GM12865 (cell line): ENCODE measurements around the gene EMILIN3.

Experiments
- DNase-seq: peaks from one replicate; pipeline ENCODE4 v3.0.0; 2010; ENCODE audit warnings: low read depth
- H3K4me3 ChIP-seq: 2 replicates; pipeline ENCODE4 v1.5.1; 2011; ENCODE audit warnings: mild to moderate bottlenecking, low read depth, low read length, control low read depth
- TF ChIP-seq, protein P1 (sequence below): IDR thresholded peaks from 2 replicates; pipeline ENCODE4 v1.5.1; 2011; ENCODE audit warnings: low read length, control low read depth, low read depth, inconsistent platforms; ENCODE audit not compliant: insufficient read depth; ENCODE audit errors: missing control alignments

Gene EMILIN3

GRCh38 chr20:41371371-41371770, 4.8 kb upstream of the EMILIN3 start:
- TF ChIP-seq, protein P1, sequence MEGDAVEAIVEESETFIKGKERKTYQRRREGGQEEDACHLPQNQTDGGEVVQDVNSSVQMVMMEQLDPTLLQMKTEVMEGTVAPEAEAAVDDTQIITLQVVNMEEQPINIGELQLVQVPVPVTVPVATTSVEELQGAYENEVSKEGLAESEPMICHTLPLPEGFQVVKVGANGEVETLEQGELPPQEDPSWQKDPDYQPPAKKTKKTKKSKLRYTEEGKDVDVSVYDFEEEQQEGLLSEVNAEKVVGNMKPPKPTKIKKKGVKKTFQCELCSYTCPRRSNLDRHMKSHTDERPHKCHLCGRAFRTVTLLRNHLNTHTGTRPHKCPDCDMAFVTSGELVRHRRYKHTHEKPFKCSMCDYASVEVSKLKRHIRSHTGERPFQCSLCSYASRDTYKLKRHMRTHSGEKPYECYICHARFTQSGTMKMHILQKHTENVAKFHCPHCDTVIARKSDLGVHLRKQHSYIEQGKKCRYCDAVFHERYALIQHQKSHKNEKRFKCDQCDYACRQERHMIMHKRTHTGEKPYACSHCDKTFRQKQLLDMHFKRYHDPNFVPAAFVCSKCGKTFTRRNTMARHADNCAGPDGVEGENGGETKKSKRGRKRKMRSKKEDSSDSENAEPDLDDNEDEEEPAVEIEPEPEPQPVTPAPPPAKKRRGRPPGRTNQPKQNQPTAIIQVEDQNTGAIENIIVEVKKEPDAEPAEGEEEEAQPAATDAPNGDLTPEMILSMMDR: no peak
- no peak overlapping the region for H3K4me3 ChIP-seq
- no peak for DNase-seq

DNA sequence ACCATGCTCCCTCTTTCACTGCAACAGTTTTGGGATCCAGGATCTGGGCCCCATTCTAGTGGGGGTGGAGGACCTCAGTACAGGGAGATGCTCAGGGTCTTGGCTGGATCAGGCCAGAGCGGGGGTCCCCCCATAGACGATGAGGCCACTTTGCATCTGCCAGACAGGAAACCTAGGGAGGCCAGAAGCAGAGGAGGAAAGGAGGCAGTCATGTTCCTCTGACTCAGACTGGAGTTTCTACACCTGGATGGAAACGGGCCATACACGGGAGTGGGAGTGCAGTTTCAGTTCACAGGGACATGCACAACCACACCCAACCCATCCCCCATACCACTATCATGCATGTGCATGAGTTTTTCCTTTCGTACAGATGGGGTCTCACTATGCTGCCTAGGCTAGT, 3.6 kb upstream of the EMILIN3 start:
- no peak overlapping the region for H3K4me3 ChIP-seq
- peak; percentile 60 for DNase-seq
- TF ChIP-seq, protein P1: no peak

DNA sequence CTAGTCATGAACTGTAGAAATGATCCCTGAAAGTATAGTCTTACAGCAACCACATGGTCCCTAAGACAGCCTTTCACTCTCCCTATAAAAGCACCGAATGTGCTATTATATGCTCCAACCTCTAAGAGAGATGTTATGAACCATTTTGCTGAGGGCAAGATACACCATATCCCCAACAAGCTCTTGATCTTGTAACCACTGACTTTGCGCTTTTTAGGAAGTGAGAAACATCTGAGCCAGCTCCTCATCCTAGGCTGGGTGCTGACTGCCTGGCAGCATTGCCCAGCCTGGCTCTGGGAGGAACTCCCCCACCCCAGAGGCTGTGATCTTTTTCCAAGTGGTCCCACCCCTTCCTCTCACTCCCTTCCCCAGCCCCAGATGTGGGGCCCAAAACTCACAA, 3.1 kb upstream of the EMILIN3 start:
- peak; percentile 44 for DNase-seq
- TF ChIP-seq, protein P1: no peak
- H3K4me3 ChIP-seq: no peak overlapping the region

DNA sequence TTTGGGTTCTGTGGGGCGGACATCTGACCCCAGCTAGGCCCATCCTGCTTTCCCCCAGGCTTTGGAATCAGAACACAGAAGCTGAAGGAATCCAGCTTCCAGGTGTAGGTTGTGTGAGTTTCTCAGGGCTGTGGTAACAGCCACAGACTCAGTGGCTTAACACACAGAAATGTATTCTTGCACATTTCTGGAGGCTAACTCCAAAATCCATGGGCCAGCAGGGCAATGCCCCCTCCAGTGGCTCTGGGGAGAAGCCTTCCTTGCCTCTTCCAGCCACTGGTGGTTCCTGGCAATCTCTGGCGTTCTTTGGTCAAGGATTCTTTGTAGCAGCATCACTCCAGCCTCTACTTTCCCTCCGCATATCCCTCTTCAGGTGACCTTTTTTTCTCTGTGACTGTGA, 1.3 kb upstream of the EMILIN3 start:
- TF ChIP-seq, protein P1: no peak
- DNase-seq: no peak
- no peak overlapping the region for H3K4me3 ChIP-seq

DNA sequence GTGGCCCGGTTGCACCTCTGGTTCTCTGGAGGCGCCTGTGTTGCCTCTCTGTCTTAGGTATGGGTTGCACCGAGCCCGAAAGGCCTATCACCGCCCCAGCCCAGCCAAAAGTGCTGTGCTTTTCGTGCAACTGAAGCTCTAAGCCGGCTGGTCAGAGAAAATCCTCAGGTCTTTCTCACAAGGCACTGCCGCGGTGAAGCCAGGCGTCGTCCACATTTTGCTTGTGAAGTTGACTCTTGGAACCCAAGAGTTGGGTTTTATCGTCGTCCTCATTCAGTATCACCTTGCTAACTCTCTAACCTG, 726 bp upstream of the EMILIN3 start:
- H3K4me3 ChIP-seq: no peak overlapping the region
- no peak for DNase-seq

GRCh38 chr20:41365777-41366545, 657 bp downstream of the EMILIN3 start:
- TF ChIP-seq, protein P1: no peak

More for the DNA sequence above, 726 bp upstream of the EMILIN3 start:
- TF ChIP-seq, protein P1: no peak

More at GRCh38 chr20:41365777-41366545, 657 bp downstream of the EMILIN3 start:
- DNase-seq: no peak
- no peak overlapping the region for H3K4me3 ChIP-seq
